Measurements from ENCODE around the gene GPAM. TPM values are rescaled to one million over a fixed set of nuclear protein-coding genes. Genes with fewer than 3 reads are reported as not detected.

Gene GPAM
- total and polyA plus RNA-seq, 10 of the 15 experiments (the other 5 are each of a cell fraction or from before 2014, with no cell fraction given): 3.3 to 9.4 (median 7.4) TPM

DNA sequence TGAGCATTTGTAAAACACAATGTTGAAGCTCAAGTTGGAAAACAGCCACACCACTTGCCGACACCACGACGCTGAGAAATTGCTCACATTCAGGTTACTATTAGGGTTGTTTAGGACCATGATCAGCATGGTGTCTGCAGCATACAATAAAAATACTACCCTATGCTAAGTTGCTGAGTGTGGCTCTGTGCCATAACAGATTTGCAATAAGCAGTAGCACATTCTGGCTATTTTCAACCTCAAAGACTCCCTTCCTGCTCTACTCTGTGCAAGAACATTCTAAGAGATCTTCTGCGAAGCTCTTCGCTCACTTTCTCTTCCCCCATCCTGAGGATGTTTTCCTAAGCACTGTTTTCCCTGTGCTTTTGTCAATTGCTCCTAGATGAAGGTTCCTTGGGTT is 38.3 kb downstream of the GPAM start:
- POLR2A ChIA-PET: no interaction called here
- 97% methylated on average over 5 of the region's 5 CpGs for WGBS (ENCODE audit: insufficient coverage, insufficient replicate concordance, low lambda C conversion rate, missing lambda C conversion rate)
- in situ Hi-C loops (cut with MboI): loop anchor here (25.0 kb wide), 2 partner anchors 1533 to 1833 kb away; partner anchors contain the start of gene SMNDC1

More for the DNA sequence above, 38.3 kb downstream of the GPAM start:
- ATAC-seq: no peak
- H3K9ac ChIP-seq (ENCODE audit: control insufficient read depth, insufficient read depth, low read length): no peak overlapping the region
- no peak overlapping the region for H3K27ac ChIP-seq (ENCODE audit: control insufficient read depth, insufficient read depth)
- TF ChIP-seq, protein P1, sequence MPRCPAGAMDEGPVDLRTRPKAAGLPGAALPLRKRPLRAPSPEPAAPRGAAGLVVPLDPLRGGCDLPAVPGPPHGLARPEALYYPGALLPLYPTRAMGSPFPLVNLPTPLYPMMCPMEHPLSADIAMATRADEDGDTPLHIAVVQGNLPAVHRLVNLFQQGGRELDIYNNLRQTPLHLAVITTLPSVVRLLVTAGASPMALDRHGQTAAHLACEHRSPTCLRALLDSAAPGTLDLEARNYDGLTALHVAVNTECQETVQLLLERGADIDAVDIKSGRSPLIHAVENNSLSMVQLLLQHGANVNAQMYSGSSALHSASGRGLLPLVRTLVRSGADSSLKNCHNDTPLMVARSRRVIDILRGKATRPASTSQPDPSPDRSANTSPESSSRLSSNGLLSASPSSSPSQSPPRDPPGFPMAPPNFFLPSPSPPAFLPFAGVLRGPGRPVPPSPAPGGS (IDR thresholded peaks at IDR 0.05; ENCODE audit: borderline replicate concordance, insufficient read depth, low read depth, low read length, poor library complexity, severe bottlenecking): peak; percentile 73
- TF ChIP-seq, protein P2, sequence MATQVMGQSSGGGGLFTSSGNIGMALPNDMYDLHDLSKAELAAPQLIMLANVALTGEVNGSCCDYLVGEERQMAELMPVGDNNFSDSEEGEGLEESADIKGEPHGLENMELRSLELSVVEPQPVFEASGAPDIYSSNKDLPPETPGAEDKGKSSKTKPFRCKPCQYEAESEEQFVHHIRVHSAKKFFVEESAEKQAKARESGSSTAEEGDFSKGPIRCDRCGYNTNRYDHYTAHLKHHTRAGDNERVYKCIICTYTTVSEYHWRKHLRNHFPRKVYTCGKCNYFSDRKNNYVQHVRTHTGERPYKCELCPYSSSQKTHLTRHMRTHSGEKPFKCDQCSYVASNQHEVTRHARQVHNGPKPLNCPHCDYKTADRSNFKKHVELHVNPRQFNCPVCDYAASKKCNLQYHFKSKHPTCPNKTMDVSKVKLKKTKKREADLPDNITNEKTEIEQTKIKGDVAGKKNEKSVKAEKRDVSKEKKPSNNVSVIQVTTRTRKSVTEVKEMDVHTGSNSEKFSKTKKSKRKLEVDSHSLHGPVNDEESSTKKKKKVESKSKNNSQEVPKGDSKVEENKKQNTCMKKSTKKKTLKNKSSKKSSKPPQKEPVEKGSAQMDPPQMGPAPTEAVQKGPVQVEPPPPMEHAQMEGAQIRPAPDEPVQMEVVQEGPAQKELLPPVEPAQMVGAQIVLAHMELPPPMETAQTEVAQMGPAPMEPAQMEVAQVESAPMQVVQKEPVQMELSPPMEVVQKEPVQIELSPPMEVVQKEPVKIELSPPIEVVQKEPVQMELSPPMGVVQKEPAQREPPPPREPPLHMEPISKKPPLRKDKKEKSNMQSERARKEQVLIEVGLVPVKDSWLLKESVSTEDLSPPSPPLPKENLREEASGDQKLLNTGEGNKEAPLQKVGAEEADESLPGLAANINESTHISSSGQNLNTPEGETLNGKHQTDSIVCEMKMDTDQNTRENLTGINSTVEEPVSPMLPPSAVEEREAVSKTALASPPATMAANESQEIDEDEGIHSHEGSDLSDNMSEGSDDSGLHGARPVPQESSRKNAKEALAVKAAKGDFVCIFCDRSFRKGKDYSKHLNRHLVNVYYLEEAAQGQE (IDR thresholded peaks at IDR 0.05; ENCODE audit: low read depth, low read length): no peak
- no peak for TF ChIP-seq ZNF24 (IDR thresholded peaks at IDR 0.05)
- no peak for TF ChIP-seq SRF (IDR thresholded peaks at IDR 0.05; ENCODE audit: low read depth in 2 of 2, low read length in 2 of 2)
- no peak for TF ChIP-seq RAD51 (IDR thresholded peaks at IDR 0.05)
- TF ChIP-seq RBBP5 (conservative IDR thresholded peaks at IDR 0.05): no peak
- TF ChIP-seq YBX1 (IDR thresholded peaks at IDR 0.05): no peak
- no peak for TF ChIP-seq EP300 (IDR thresholded peaks at IDR 0.05; ENCODE audit: borderline replicate concordance in 1 of 2, control insufficient read depth in 1 of 2, low read depth in 2 of 2, low read length in 2 of 2)
- no peak overlapping the region for H2AFZ ChIP-seq (ENCODE audit: control insufficient read depth, low read depth, low read length)
- H3K27me3 ChIP-seq (replicated peaks in 1 of 2; ENCODE audit: control insufficient read depth in 2 of 2, insufficient read depth in 2 of 2, low read length in 1 of 2): no peaks in the 10 kb centered on the region
- H3K4me2 ChIP-seq (ENCODE audit: control insufficient read depth, insufficient read depth): no peak overlapping the region
- H3K4me3 ChIP-seq: no peak overlapping the region
- no peaks in the 10 kb centered on the region for H3K36me3 ChIP-seq (ENCODE audit: control insufficient read depth in 2 of 2, insufficient read depth in 2 of 2, low read length in 1 of 2)
- no peaks in the 10 kb centered on the region for H3K9me3 ChIP-seq (replicated peaks; ENCODE audit: control insufficient read depth, insufficient read depth, low read length)
- H3K4me1 ChIP-seq (ENCODE audit: control insufficient read depth, insufficient read depth, low read length): no peaks in the 10 kb centered on the region
- RAD21 ChIA-PET (ENCODE audit: unreplicated experiment): no interaction called here
- intact Hi-C loops (cut with micrococcal nuclease; ENCODE audit: unreplicated experiment): no loop called here
- DNase-seq (ENCODE audit: low read depth, low spot score): no peak
- no peaks in the 10 kb centered on the region for H3K79me2 ChIP-seq (ENCODE audit: control insufficient read depth, insufficient read depth, low read length)
- no peak for FAIRE-seq
- no peaks in the 10 kb centered on the region for H4K20me1 ChIP-seq (ENCODE audit: control insufficient read depth, insufficient read depth)
- SMC1A ChIA-PET (ENCODE audit: uncharacterized antibody, unreplicated experiment): no interaction called here
- no TSS peak for BruUV-seq (replicated peaks)
- CTCF ChIA-PET: interaction anchor here (1.5 to 1.9 kb wide), 2 partner anchors 8 to 327 kb away, joined by 3 to 9 read pairs; no protein-coding TSS in a partner anchor
